Tibial artery (tissue), 4 donors: ENCODE measurements around the gene HYOU1.

Experiments
- DNase-seq, 2 donors: peaks; one replicate each; pipeline ENCODE4 v3.0.0-alpha.2; 2019
- H3K27ac ChIP-seq, 2 donors: fragments of 200-600 bp; sonication (generic) in 1 of 2; 1 replicate in 1 of 2; 2 replicates in 1 of 2; pipeline ENCODE4 v1.5.1; 2018 to 2019; ENCODE audit warnings: mild to moderate bottlenecking in 1 of 2
- H3K27me3 ChIP-seq, 2 donors: fragments of 200-600 bp; sonication (generic) in 1 of 2; one replicate each; pipeline versions ENCODE4 v1.5.1 to v1.6.0; 2016 to 2019
- H3K36me3 ChIP-seq, 3 donors: fragments of 200-600 bp; sonication (generic) in 2 of 3; one replicate each; pipeline ENCODE4 v1.5.1; 2016 to 2019; ENCODE audit warnings: mild to moderate bottlenecking in 2 of 3
- H3K4me1 ChIP-seq, 4 donors: fragments of 200-600 bp; sonication (generic) in 2 of 4; 1 replicate in 3 of 4; 2 replicates in 1 of 4; pipeline ENCODE4 v1.5.1; 2016 to 2019
- H3K4me3 ChIP-seq, 2 donors: fragments of 200-600 bp; sonication (generic) in 1 of 2; 1 replicate in 1 of 2; 2 replicates in 1 of 2; pipeline ENCODE4 v1.5.1; 2018 to 2019; ENCODE audit warnings: mild to moderate bottlenecking in 2 of 2
- H3K9me3 ChIP-seq, 3 donors: fragments of 200-600 bp; sonication (generic) in 1 of 3; one replicate each; pipeline ENCODE4 v1.5.1; 2016 to 2019
- intact Hi-C: fragments of 100-400 bp; cut with DNase I; formaldehyde crosslinking; loops from one replicate; pipeline ENCODE4 v1.15.0; 2023; ENCODE audit warnings: low total_unique reads
- TF ChIP-seq, protein P1 (sequence below), 2 experiments: fragments of 200-600 bp in 1 of 2; fragments of 450-650 bp in 1 of 2; IDR thresholded peaks; one replicate each; pipeline ENCODE4 v1.5.1; 2017 to 2019; ENCODE audit warnings: antibody characterized with exemption in 2 of 2, mild to moderate bottlenecking in 1 of 2, moderate library complexity in 1 of 2

HYOU1 gene

DNA sequence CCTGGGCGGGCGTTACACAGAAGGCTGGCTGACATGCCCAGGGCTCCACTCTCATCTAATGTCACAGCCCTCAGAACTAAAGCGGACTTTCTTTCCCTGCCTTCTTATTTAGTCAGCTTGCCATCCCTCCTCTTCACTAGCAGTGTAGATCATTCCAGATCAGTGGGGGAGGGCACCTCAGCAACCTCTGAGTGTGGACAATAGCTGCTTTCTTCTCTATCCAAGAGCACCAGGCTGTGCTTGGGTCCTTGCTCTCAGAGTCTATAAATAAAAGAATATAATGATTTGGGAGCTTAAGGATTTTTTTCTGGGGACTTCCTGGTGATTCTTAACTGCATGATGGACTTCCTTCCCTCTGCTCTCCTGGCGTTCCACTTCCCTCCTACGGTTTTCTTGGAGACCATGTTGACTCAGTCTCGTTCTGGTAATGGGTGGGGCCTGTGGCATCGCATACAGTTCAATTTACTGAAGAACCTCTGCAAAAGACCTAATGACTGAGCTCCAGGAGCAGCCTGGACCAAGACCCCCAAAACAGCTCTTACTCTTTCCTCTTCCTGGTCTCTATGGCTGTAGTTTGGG is 24.8 kb upstream of the HYOU1 start:
- intact Hi-C loops = no loop called here
- no peak overlapping the region for H3K27ac ChIP-seq
- H3K9me3 ChIP-seq = no peaks in the 10 kb centered on the region
- TF ChIP-seq, protein P1, sequence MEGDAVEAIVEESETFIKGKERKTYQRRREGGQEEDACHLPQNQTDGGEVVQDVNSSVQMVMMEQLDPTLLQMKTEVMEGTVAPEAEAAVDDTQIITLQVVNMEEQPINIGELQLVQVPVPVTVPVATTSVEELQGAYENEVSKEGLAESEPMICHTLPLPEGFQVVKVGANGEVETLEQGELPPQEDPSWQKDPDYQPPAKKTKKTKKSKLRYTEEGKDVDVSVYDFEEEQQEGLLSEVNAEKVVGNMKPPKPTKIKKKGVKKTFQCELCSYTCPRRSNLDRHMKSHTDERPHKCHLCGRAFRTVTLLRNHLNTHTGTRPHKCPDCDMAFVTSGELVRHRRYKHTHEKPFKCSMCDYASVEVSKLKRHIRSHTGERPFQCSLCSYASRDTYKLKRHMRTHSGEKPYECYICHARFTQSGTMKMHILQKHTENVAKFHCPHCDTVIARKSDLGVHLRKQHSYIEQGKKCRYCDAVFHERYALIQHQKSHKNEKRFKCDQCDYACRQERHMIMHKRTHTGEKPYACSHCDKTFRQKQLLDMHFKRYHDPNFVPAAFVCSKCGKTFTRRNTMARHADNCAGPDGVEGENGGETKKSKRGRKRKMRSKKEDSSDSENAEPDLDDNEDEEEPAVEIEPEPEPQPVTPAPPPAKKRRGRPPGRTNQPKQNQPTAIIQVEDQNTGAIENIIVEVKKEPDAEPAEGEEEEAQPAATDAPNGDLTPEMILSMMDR (IDR thresholded peaks at IDR 0.05) = no peak
- DNase-seq = no peak
- no peaks in the 10 kb centered on the region for H3K27me3 ChIP-seq
- H3K4me3 ChIP-seq = no peak overlapping the region
- peaks cover 5 to 15% (median 11%) of the 10 kb centered on the region in 4 donors for H3K4me1 ChIP-seq
- peaks cover 46 to 63% (median 58%) of the 10 kb centered on the region in 3 donors for H3K36me3 ChIP-seq

DNA sequence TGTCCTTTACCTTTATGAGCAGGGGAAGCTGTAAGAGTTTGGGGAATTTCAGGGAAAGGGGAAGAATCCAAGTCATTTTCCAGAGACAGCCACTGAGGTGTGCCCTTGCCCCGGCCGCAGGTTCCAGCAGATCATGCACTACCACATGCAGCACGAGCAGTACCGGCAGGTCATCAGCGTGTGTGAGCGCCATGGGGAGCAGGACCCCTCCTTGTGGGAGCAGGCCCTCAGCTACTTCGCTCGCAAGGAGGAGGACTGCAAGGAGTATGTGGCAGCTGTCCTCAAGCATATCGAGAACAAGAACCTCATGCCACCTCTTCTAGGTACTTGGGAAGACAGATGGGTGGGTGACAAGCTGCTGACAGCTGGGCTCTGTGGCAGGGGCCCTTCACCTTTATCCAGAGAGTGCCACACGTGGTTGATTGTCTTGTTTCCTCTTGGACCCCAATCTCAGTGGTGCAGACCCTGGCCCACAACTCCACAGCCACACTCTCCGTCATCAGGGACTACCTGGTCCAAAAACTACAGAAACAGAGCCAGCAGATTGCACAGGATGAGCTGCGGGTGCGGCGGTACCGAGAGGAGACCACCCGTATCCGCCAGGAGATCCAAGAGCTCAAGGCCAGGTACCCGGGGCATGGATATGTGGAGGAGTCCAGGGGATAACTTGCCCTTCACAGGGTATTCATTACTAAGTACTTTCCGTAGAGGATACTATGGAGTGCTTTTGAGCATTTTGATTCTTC is 21.8 kb upstream of the HYOU1 start:
- Histone ChIP-seq H3K4me1 (no peaks in the 10 kb centered on the region), H3K4me3 (no peak overlapping the region), H3K36me3 (peaks cover 70 to 93% (median 86%) of the 10 kb centered on the region in 3 donors), H3K9me3 (no peaks in the 10 kb centered on the region), H3K27ac (no peak overlapping the region), H3K27me3 (no peaks in the 10 kb centered on the region)
- intact Hi-C loops = no loop called here
- TF ChIP-seq, protein P1 (IDR thresholded peaks at IDR 0.05) = no peak
- no peak for DNase-seq

DNA sequence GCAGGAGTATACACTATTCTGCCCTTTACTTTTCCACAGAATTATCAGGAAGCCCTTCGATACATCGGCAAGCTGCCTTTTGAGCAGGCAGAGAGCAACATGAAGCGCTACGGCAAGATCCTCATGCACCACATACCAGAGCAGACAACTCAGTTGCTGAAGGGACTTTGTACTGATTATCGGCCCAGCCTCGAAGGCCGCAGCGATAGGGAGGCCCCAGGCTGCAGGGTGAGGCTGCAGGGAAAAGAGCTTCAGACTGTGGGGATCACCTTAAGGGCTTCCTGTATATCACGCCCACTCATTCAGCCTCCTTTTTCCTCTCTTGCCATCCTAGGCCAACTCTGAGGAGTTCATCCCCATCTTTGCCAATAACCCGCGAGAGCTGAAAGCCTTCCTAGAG is 20.8 kb upstream of the HYOU1 start:
- TF ChIP-seq, protein P1 (IDR thresholded peaks at IDR 0.05) = no peak
- no peaks in the 10 kb centered on the region for H3K27me3 ChIP-seq
- DNase-seq = no peak
- H3K4me1 ChIP-seq = no peaks in the 10 kb centered on the region
- intact Hi-C loops = no loop called here
- H3K27ac ChIP-seq = no peak overlapping the region
- H3K36me3 ChIP-seq = peaks cover 80 to 100% (median 96%) of the 10 kb centered on the region in 3 donors
- H3K9me3 ChIP-seq = no peaks in the 10 kb centered on the region
- no peak overlapping the region for H3K4me3 ChIP-seq

DNA sequence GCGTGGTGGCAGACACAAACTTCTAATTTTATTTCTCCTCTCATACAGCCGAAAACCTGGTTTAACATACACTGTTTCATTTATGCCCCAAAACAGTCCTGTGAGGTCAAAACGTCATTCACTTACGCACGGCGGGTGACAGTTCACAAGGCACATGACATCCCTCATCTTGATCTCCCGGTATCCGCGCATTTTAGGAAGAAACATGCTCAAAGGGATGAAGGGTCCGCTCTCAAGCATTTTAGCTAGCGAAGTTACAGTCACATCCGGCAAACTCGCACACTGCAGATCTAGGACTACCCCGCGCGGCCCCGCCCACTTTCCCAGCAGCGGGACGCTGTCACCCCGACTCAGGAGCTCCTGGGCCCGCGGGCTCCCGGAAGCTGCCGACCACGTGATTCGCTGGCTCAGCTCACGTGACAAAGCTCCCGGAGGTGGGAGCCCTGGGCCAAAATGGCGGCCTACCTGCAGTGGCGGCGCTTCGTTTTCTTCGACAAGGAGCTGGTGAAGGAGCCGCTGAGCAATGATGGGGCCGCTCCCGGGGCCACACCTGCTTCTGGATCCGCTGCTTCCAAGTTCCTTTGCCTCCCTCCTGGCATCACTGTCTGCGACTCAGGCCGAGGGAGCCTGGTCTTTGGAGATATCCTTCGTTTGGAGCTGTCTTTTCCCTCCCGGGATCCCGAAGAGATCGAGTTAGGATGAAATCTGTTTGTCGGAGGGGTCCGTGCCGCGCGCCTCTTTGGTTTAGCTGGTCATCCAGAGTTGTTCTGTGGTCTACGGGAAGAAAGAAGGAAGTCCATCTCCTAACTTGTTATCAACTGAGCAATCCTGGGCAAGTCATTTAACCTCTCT is 10.6 kb upstream of the HYOU1 start, which contains the start of gene VPS11:
Gene VPS11, plus strand, starts transcription at position 448 of the 852 bp plus-strand sequence. Its CDS starts 6 bp downstream, at position 454.
- Histone ChIP-seq H3K27me3 (no peaks in the 10 kb centered on the region), H3K4me1 (peaks cover 0 to 40% (median 28%) of the 10 kb centered on the region in 4 donors), H3K4me3 (peak within 1 kb of the TSS; percentile 69 to 81), H3K27ac (peak within 1 kb of the TSS; percentile 85 to 88), H3K9me3 (no peaks in the 10 kb centered on the region), H3K36me3 (peaks cover 26 to 28% (median 26%) of the 10 kb centered on the region in 3 donors)
- intact Hi-C loops = no loop called here
- DNase-seq = peak; percentile 97 to 99
- TF ChIP-seq, protein P1 (IDR thresholded peaks at IDR 0.05) = no peak

DNA sequence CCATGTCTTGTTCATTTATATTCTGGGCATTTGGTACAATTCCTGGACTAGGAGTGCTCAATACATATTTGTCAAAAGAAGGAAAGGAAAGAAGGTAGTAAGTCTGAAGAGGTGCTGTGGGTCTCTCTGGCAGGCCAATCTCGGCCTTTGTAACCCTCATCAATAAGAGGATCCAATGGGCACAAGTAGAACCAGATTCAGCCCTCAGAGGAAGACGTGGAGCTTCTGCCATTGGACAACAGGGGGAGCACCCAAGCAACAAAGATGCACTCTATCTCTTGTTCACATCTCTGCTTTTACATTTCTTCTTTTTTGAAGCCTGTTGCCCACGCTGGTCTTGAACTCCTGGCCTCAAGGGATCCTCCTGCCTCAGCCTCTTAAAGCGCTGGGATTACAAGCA is 8.4 kb upstream of the HYOU1 start:
- Histone ChIP-seq H3K36me3 (peaks cover 3 to 6% (median 4%) of the 10 kb centered on the region in 3 donors), H3K27ac (no peak overlapping the region), H3K27me3 (no peaks in the 10 kb centered on the region), H3K4me3 (no peak overlapping the region), H3K9me3 (no peaks in the 10 kb centered on the region), H3K4me1 (peaks cover 0 to 43% (median 28%) of the 10 kb centered on the region in 4 donors)
- no peak for DNase-seq
- intact Hi-C loops = no loop called here
- TF ChIP-seq, protein P1 (IDR thresholded peaks at IDR 0.05) = no peak
